Right cardiac atrium (tissue), 5 donors: ENCODE measurements around the gene CCDC68. TPM values are rescaled to one million over a fixed set of nuclear protein-coding genes. Genes with fewer than 3 reads are reported as not detected.
"Not testable (repeated sequence)": the region's sequence is repeated elsewhere in the genome, so short reads cannot be mapped to it uniquely, and the experiment has no call there.

Experiments used
- ATAC-seq, 2 donors: fragments of 200-7000 bp; cut with Tn5 transposase; one replicate each; pipeline versions ENCODE4 v1.8.0 to v1.9.1; 2020; ENCODE audit warnings: moderate library complexity in 2 of 2, mild to moderate bottlenecking in 1 of 2
- DNase-seq, 3 donors: peaks; one replicate each; pipeline ENCODE4 v3.0.0-alpha.2; 2020
- H3K27ac ChIP-seq: one replicate; pipeline ENCODE4 v1.5.1; 2013; ENCODE audit warnings: mild to moderate bottlenecking, low read length, control low read depth, moderate library complexity
- H3K27me3 ChIP-seq: one replicate; pipeline ENCODE4 v1.6.1; 2013; ENCODE audit not compliant: control insufficient read depth, insufficient read depth
- H3K4me1 ChIP-seq: one replicate; pipeline ENCODE4 v1.6.1; 2013; ENCODE audit warnings: low read length; ENCODE audit not compliant: control insufficient read depth, insufficient read depth
- H3K4me3 ChIP-seq: one replicate; pipeline ENCODE4 v1.5.1; 2013; ENCODE audit warnings: low read length, control low read depth
- H3K9me3 ChIP-seq: one replicate; pipeline ENCODE4 v1.6.1; 2013; ENCODE audit warnings: low read length; ENCODE audit not compliant: control insufficient read depth
- WGBS: extraction: QIAGEN DNeasy Blood & Tissue Kit; methylation state at CpG from one replicate; pipeline ENCODE4 v1.1.7; 2013; 5-methylcytosine and 5-hydroxymethylcytosine counted together
- intact Hi-C, 4 donors: fragments of 100-400 bp; cut with DNase I; formaldehyde crosslinking; loops; one replicate each; pipeline versions ENCODE4 v1.11.0 to v1.14.0; 2022 to 2023
- polyA plus RNA-seq: library from polyadenylated mRNA; stranded (reverse); fragments of 200-250 nt; gene quantifications from one replicate; pipeline ENCODE4 v1.2.3, GENCODE V29; 2013
- total RNA-seq, 4 donors: library from RNA; stranded (reverse); fragmentation: NEBNext Ultra II Directional; extraction: Animal tissue kit (Norgen Biotek cat#: 25700); gene quantifications; one replicate each; pipeline ENCODE4 v1.2.1, GENCODE V29; 2021
- donor health status: healthy with polysubstance abuse.
- donor health status: DM: no; HTN: yes; CAD: no.
- donor health status: DM: no; HTN: no; CAD: no.
- donor health status: DM: no; HTN: yes; CAD: no; lungs with severe emphysema.
- donor health status: DM: yes; HTN: yes; CAD: no.

Gene CCDC68
- total and polyA plus RNA-seq, 5 donors, result 4.1 to 8.9 (median 6.1) TPM

GRCh38 chr18:54983791-54984190 lies 24.5 kb upstream of the CCDC68 start:
- ATAC-seq (no peak), DNase-seq (no peak)
- intact Hi-C loops, result loop anchor here (5.0 to 10.0 kb wide), 3 partner anchors 299 to 539 kb away; no protein-coding TSS in a partner anchor
- H3K4me3 ChIP-seq, result no peak overlapping the region
- H3K27ac ChIP-seq, result no peak overlapping the region
- no peaks in the 10 kb centered on the region for H3K9me3 ChIP-seq
- no peaks in the 10 kb centered on the region for H3K27me3 ChIP-seq
- H3K4me1 ChIP-seq, result no peaks in the 10 kb centered on the region
- WGBS, result 80% methylated on average over 3 of the region's 3 CpGs

DNA sequence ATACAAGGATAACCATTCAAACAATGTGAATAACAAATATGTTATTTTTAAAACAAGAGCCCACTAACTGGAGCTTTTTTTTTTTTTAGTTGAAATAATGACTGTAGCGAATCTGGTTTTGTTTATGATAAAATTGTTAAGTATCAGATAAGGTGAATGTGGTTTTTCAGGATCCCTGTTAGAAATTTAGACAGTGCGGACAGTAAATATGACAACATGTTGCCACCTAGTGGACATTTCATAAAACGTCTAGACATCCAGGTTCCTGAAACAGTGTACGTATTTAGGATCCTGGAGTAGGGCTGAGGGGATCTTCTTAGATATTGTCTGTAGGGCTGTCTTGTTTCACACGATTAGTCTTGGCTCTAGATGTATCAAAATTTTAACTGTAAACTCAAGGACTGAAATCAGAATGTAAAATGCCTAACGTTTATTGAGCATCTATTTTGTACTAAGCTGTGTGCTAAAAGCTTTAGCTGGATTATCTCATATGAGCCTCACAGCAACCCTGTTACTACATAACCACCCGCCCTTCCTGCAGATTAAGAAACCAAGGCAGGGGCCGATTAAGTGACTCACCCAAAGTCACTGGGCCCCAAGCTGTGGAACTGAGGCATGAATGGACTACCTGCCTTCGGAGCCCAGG lies 23.9 kb upstream of the CCDC68 start:
- Histone ChIP-seq H3K9me3 (no peaks in the 10 kb centered on the region), H3K27ac (no peak overlapping the region), H3K4me1 (no peaks in the 10 kb centered on the region), H3K27me3 (no peaks in the 10 kb centered on the region), H3K4me3 (no peak overlapping the region)
- WGBS, result 25% methylated on average over 9 of the region's 9 CpGs
- ATAC-seq (peak; percentile 64 to 70), DNase-seq (no peak)
- intact Hi-C loops, result loop anchor here (5.0 to 10.0 kb wide), 3 partner anchors 298 to 538 kb away; no protein-coding TSS in a partner anchor

- no peak for DNase-seq
- no peak for ATAC-seq
- no peaks in the 10 kb centered on the region for H3K27me3 ChIP-seq
- no peaks in the 10 kb centered on the region for H3K4me1 ChIP-seq
- intact Hi-C loops, result loop anchor here (5.0 to 10.0 kb wide), 3 partner anchors 296 to 536 kb away; no protein-coding TSS in a partner anchor
- no peaks in the 10 kb centered on the region for H3K9me3 ChIP-seq
- WGBS, result 96% methylated on average over 1 of the region's 1 CpG
- H3K4me3 ChIP-seq, result no peak overlapping the region
- H3K27ac ChIP-seq, result no peak overlapping the region
Observed at GRCh38 chr18:54981076-54981475, 21.8 kb upstream of the CCDC68 start.

DNA sequence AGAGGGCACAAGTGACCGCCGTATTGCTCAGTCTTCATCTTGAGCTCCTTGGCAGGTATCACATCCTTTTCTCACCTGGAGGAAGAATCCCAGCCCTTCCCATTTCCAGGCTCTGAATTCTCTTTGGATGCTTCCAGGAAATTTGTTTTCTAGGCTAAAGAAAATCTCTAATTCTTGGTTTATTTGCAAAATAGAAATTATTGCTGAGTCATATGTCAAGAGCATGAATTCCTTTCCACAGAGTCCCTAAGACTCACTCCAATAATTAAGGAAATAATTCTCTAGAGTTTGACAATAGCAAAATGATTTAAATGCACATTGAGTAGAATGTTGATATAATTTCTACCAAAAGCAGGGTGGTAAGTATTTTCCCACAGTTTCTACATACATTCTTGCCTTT lies 16.3 kb upstream of the CCDC68 start:
- WGBS, result 95% methylated on average over 2 of the region's 2 CpGs
- no peak overlapping the region for H3K27ac ChIP-seq
- intact Hi-C loops, result loop anchor here in 1 of 4 donors (5.0 kb wide), 1 partner anchor 298 kb away; no protein-coding TSS in a partner anchor
- no peaks in the 10 kb centered on the region for H3K27me3 ChIP-seq
- no peaks in the 10 kb centered on the region for H3K4me1 ChIP-seq
- DNase-seq (no peak), ATAC-seq (no peak)
- no peak overlapping the region for H3K4me3 ChIP-seq
- no peaks in the 10 kb centered on the region for H3K9me3 ChIP-seq

DNA sequence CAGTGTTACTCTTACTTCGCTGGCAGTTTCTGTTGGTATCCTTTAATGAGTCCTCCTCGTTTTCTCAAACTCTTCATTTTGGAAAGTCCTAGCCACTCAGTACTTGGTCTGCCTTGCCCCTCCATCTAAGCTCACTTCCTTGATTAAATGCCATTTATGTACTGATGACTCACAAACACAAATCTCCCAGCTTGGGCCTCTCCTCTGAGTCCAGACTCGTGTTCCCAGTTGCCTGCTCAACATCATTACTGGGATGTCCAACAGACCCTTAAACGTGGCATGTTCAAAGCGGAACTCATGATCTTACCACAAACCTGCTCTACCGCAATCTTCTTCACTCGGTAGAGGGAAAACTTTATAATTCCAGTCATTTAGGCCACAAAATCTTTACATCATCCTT lies 13.8 kb upstream of the CCDC68 start:
- intact Hi-C loops, result no loop called here

DNA sequence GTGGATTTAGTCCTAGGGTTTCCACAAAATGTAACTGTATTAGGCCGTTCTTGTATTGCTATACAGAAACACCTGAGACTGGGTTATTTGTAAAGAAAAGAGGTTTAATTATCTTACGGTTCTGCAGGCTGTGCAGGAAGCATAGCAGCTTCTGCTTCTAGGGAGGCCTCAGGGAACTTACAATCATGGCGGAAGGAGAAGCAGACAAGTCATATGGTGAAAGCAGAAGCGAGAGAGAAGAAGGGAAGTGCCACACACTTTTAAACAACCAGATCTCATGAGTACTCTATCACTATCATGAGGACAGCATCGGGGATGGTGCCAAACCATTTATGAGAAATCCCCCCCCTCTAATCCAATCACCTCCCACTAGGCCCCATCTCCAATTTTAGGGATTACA lies 9.5 kb upstream of the CCDC68 start:
- ATAC-seq (no peak), DNase-seq (no peak)
- intact Hi-C loops, result no loop called here
- Histone ChIP-seq H3K9me3 (no peaks in the 10 kb centered on the region), H3K4me1 (no peaks in the 10 kb centered on the region), H3K4me3 (no peak overlapping the region), H3K27me3 (no peaks in the 10 kb centered on the region), H3K27ac (no peak overlapping the region)
- 90% methylated on average over 5 of the region's 5 CpGs for WGBS

More for the DNA sequence above, 13.8 kb upstream of the CCDC68 start:
- Histone ChIP-seq H3K27me3 (no peaks in the 10 kb centered on the region), H3K4me1 (no peaks in the 10 kb centered on the region), H3K4me3 (no peak overlapping the region), H3K9me3 (no peaks in the 10 kb centered on the region), H3K27ac (no peak overlapping the region)
- no peak for ATAC-seq
- 89% methylated on average over 7 of the region's 7 CpGs for WGBS
- no peak for DNase-seq

DNA sequence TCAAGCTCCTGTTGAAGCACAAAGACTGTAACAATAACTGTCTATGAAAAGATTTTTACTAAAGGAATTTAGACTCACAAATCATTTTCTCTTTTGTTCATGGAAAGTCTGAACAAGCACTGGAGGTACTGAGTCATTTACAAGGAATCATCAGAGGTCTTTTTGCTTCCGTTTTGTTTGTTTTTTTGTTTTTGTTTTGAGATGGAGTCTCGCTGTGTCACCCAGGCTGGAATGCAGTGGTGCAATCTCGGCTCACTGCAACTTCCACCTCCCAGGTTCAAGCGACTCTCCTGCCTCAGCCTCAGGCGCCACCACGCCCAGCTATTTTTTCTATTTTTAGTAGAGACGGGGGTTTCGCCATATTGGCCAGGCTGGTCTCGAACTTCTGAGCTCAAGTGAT lies 9.0 kb upstream of the CCDC68 start:
- 96% methylated on average over 9 of the region's 9 CpGs for WGBS
- H3K4me3 ChIP-seq, intact Hi-C loops, ATAC-seq, H3K4me1 ChIP-seq, H3K27ac ChIP-seq, H3K27me3 ChIP-seq, DNase-seq, H3K9me3 ChIP-seq: not testable (repeated sequence)

- no peak overlapping the region for H3K27ac ChIP-seq
- DNase-seq (no peak), ATAC-seq (no peak)
- H3K4me3 ChIP-seq, result no peak overlapping the region
- H3K4me1 ChIP-seq, result no peaks in the 10 kb centered on the region
- intact Hi-C loops, result no loop called here
- WGBS, result 74% methylated on average over 4 of the region's 4 CpGs
- H3K9me3 ChIP-seq, result no peaks in the 10 kb centered on the region
- H3K27me3 ChIP-seq, result no peaks in the 10 kb centered on the region
Observed at GRCh38 chr18:54967786-54968185, 8.5 kb upstream of the CCDC68 start.

DNA sequence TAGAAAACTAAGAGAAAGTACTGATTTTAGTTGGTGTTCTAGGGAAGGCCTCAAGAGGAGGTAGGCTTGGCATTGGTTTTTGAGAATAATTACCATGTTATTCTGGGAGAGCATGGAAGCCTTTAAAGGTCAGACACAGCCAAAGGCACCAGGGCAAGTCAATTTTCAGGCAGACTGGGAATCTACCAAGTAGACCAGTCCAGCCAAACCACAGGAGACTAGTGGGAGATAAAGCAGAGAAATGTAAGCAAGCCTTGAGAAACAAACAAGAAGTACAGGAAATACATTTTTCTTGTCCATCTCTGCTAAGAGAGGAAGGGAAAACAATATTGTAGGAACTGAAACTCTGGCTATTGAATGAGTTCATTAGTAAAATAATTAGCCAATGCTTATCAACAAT lies 5.5 kb upstream of the CCDC68 start:
- intact Hi-C loops, result no loop called here
- no peak overlapping the region for H3K4me3 ChIP-seq
- H3K27ac ChIP-seq, result no peak overlapping the region
- H3K9me3 ChIP-seq, result no peaks in the 10 kb centered on the region
- peak in 1 of 2 donors; percentile 45 for ATAC-seq
- H3K27me3 ChIP-seq, result no peaks in the 10 kb centered on the region
- no peak for DNase-seq
- no peaks in the 10 kb centered on the region for H3K4me1 ChIP-seq

DNA sequence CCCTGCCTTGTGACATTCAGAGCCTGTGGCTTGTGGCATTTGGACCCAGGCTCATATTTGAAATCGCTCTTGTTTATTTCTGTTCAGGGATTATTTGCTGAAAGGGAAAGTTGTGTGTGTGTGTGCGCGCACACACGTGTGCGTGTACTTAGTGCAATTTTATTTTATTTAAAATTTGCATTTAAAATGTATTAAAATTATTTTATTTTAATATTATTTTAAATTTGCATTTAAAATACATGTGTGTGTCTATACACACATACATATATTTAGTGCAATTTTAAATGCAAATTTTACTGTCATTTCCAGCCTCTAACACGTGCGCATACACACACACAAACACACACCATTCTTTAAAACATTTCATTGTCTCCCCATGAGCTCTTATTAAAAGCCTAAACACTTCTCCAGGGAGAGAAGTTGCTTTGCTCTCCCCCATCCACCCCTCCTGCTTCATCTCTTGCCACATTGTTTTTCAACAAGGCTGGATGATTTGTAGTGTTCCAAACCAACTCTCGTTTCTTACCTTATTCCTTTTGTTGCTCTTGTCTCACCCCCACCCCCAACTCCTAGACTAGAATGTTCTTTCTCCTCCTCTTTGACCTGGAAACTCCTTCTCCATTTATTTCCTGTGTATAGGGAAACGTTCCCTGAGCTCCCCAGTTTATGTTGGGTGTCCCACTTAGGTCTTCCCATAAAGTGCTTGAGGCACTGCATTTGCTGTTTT lies 3.8 kb upstream of the CCDC68 start:
- DNase-seq (no peak), ATAC-seq (no peak)
- no peaks in the 10 kb centered on the region for H3K4me1 ChIP-seq
- H3K4me3 ChIP-seq, result no peak overlapping the region
- WGBS, result 91% methylated on average over 9 of the region's 9 CpGs
- H3K9me3 ChIP-seq, result no peaks in the 10 kb centered on the region
- no peaks in the 10 kb centered on the region for H3K27me3 ChIP-seq
- intact Hi-C loops, result no loop called here
- no peak overlapping the region for H3K27ac ChIP-seq

DNA sequence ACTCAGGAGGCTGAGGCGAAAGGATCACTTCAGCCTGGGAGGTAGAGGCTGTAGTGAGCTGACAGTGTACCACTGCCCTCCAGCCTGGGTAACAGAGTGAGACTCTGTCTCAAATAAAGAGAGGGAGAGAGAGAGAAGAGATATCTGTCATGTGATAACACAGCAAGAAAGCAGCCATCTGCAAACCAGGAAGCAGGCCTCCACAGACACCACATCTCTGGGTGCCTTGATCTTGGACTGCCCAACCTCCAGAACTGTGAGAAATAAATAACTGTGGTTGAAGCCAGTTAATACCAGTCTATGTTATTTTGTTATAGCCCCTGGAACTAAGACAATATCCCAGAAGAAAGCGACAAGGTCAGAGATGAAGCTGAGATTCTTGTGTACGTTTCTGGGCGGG lies 2.6 kb upstream of the CCDC68 start:
- WGBS, result 98% methylated on average over 4 of the region's 4 CpGs
- Histone ChIP-seq H3K27me3 (no peaks in the 10 kb centered on the region), H3K27ac (no peak overlapping the region), H3K4me3 (no peak overlapping the region), H3K9me3 (no peaks in the 10 kb centered on the region), H3K4me1 (no peaks in the 10 kb centered on the region)
- intact Hi-C loops, result no loop called here
- no peak for ATAC-seq
- DNase-seq, result no peak
